Stimulated activated CD4-positive, alpha-beta T cell treated with anti-CD3 and anti-CD28 coated beads, Interleukin-12 subunit alpha, Interleukin-12 subunit beta, amount 100 ng/mL, for 4 hours (primary cell): ENCODE data around the gene MICAL3.
A peak's percentile ranks its signal among the peaks of the same experiment; 100 is the strongest.

ENCODE experiments used
- DNase-seq: peaks from one replicate; pipeline ENCODE4 v3.0.0-alpha.2; 2020

The MICAL3 gene

GRCh38 chr22:17786435-17787161 is 237.8 kb downstream of the MICAL3 start:
- DNase-seq = no peak

- peak; percentile 70 for DNase-seq
Measured at GRCh38 chr22:17785185-17786184, 238.9 kb downstream of the MICAL3 start.

- DNase-seq = no peak
Measured at GRCh38 chr22:17784776-17785175, 239.6 kb downstream of the MICAL3 start.

- DNase-seq = no peak
Measured at GRCh38 chr22:17783773-17784480, 240.4 kb downstream of the MICAL3 start.

- DNase-seq = no peak
Measured at GRCh38 chr22:17783312-17783711, 241.0 kb downstream of the MICAL3 start.

GRCh38 chr22:17782621-17783020 is 241.7 kb downstream of the MICAL3 start:
- no peak for DNase-seq

GRCh38 chr22:17782158-17782557 is 242.2 kb downstream of the MICAL3 start:
- DNase-seq = no peak

GRCh38 chr22:17781319-17782031 is 242.9 kb downstream of the MICAL3 start:
- DNase-seq = peak; percentile 58

- DNase-seq = no peak
Measured at GRCh38 chr22:17780741-17781318, 243.5 kb downstream of the MICAL3 start.

- no peak for DNase-seq
Measured at GRCh38 chr22:17780116-17780740, 244.1 kb downstream of the MICAL3 start.

GRCh38 chr22:17779286-17780115 is 244.9 kb downstream of the MICAL3 start:
- no peak for DNase-seq

- DNase-seq = no peak
Measured at GRCh38 chr22:17778412-17778976, 245.9 kb downstream of the MICAL3 start.

GRCh38 chr22:17777717-17778044 is 246.7 kb downstream of the MICAL3 start:
- no peak for DNase-seq

GRCh38 chr22:17777005-17777716 is 247.2 kb downstream of the MICAL3 start:
- DNase-seq = peak; percentile 48

GRCh38 chr22:17775781-17776465 is 248.4 kb downstream of the MICAL3 start:
- no peak for DNase-seq

GRCh38 chr22:17774926-17775685 is 249.3 kb downstream of the MICAL3 start:
- no peak for DNase-seq

GRCh38 chr22:17774206-17774925 is 250.0 kb downstream of the MICAL3 start, which contains the start of gene BID:
TSS of gene BID (minus strand) at chr22:17774469. CDS start at chr22:17750116, 24,353 bp downstream.
- peak; percentile 45 for DNase-seq
